ENCODE data around the gene KRT14. TPM values are rescaled to one million over a fixed set of nuclear protein-coding genes. Genes with fewer than 3 reads are reported as not detected.

KRT14 gene
- polyA plus RNA-seq, 1 experiment, result not detected

DNA sequence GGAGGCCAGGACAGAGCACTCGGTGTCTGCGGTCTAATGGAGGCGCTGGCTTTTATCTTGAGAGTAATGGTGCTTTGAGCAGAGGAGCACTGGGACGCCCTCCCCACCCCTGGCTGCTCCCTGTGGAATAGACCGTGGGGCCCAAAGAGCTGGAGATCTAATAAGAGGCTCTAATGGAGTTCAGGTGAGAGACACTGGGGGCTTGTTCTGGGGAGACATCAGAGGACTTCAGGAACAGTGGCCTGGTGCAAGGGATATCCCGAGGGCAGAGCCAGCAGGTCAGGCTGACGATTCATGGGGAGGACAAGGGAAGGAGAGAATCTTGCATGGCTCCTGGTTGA is 49.1 kb downstream of the KRT14 start:
- TF ChIP-seq, protein P1, sequence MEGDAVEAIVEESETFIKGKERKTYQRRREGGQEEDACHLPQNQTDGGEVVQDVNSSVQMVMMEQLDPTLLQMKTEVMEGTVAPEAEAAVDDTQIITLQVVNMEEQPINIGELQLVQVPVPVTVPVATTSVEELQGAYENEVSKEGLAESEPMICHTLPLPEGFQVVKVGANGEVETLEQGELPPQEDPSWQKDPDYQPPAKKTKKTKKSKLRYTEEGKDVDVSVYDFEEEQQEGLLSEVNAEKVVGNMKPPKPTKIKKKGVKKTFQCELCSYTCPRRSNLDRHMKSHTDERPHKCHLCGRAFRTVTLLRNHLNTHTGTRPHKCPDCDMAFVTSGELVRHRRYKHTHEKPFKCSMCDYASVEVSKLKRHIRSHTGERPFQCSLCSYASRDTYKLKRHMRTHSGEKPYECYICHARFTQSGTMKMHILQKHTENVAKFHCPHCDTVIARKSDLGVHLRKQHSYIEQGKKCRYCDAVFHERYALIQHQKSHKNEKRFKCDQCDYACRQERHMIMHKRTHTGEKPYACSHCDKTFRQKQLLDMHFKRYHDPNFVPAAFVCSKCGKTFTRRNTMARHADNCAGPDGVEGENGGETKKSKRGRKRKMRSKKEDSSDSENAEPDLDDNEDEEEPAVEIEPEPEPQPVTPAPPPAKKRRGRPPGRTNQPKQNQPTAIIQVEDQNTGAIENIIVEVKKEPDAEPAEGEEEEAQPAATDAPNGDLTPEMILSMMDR (IDR thresholded peaks at IDR 0.05; ENCODE audit: low read depth, low read length), result no peak
- no peak for DNase-seq (ENCODE audit: low read depth, low spot score)
- Histone ChIP-seq H3K27ac (ENCODE audit: low read depth, low read length) (no peak overlapping the region), H3K4me3 (ENCODE audit: low read depth, low read length) (no peak overlapping the region), H3K27me3 (ENCODE audit: control insufficient read depth, insufficient read depth, low read length) (no peaks in the 10 kb centered on the region), H3K9me3 (ENCODE audit: control insufficient read depth, insufficient read depth, low read length) (no peaks in the 10 kb centered on the region; the same call in 1 of the 2 replicates)
- CTCF ChIA-PET, result interaction anchor here (1.2 to 6.6 kb wide), 4 partner anchors 12 to 681 kb away, joined by 3 to 60 read pairs (median 4); no protein-coding TSS in a partner anchor
- POLR2A ChIA-PET, result no interaction called here

DNA sequence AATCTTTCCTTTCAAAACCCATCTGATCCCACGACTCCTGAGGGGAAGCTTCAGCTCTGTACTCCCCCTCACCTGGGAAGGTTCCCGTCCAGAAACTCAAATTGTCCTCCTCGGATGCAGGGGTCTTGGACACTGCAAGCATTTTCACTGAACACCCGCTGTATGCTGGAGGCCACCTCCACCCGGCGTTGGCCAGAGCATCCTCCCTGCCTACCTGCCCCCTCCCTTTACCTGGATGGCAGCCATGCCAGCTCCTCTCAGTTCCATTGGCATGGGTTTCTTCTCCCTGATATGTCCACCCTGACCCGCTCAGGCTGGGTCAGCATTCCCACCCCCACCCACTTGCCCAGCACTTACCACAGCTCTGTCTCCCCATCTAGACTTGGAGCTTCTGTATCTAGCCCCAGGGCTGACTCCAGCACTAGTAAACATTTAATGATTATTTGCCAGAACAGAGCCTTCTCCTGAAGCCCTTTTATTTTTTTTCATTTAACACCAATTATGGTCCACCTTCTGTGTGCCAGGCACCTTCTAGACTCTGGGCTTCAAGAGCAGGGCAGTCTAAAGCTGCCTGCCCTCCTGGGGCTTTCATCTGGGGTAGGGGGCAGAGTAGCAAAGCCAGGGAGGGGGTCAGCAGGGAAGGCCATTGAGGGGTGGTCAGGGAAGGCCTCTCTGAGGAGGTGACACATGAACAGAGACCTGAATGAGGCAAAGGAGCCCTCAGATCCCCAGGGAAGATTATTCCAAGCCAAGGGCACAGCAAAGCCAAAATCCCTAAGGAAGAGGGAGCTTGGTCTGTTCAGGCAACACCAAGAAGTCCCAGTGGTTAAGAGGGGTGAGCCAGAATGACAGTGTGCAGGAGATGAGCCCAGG is 49.7 kb downstream of the KRT14 start:
- DNase-seq (ENCODE audit: low read depth, low spot score), result no peak
- no peaks in the 10 kb centered on the region for H3K27me3 ChIP-seq (ENCODE audit: control insufficient read depth, insufficient read depth, low read length)
- H3K9me3 ChIP-seq (ENCODE audit: control insufficient read depth, insufficient read depth, low read length), result no peaks in the 10 kb centered on the region; the same call in 1 of the 2 replicates
- H3K27ac ChIP-seq (ENCODE audit: low read depth, low read length), result no peak overlapping the region
- CTCF ChIA-PET, result interaction anchor here (1.2 to 6.6 kb wide), 2 partner anchors 12 to 112 kb away, joined by 4 to 60 read pairs; no protein-coding TSS in a partner anchor
- POLR2A ChIA-PET, result no interaction called here
- TF ChIP-seq, protein P1 (IDR thresholded peaks at IDR 0.05; ENCODE audit: low read depth, low read length), result no peak
- no peak overlapping the region for H3K4me3 ChIP-seq (ENCODE audit: low read depth, low read length)

DNA sequence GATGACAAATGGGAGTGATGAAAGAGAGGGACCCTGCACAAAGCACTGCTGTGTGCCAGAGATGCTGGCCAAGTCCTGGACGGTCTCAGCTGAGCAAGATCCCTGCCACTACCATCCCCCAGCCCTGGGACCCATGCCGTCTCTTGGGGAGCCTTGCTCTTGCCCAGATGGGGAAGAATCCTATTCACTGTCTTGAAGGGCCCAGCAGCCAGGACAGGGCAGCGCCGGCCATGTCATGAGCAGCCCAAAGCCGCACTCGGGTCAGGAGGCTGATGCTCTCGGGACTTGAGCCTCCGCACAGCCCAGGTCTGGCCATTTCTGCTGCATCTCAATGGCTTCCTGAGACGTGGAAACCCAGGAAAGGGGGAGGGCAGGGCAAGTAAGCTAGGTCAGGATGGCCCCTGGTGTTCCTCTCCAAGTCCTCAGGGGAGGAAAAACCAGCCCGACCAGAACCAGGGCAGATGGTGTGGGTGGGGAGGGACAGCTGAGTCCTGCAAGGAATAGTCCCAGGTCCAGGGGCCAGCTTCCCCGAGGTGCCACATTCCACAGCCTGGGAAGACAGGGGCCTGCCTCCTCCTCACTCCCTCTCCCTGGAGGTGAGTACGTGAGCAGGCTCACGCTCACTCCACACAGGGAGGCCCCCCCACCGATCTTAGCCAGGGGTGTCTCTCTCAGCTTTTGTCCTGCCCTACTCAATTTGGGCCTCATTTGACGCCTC is 50.8 kb downstream of the KRT14 start:
- no peak for DNase-seq (ENCODE audit: low read depth, low spot score)
- no peak overlapping the region for H3K4me3 ChIP-seq (ENCODE audit: low read depth, low read length)
- CTCF ChIA-PET, result interaction anchor here (1.7 to 6.6 kb wide), 3 partner anchors 13 to 113 kb away, joined by 6 to 60 read pairs (median 19); no protein-coding TSS in a partner anchor
- POLR2A ChIA-PET, result no interaction called here
- TF ChIP-seq, protein P1 (IDR thresholded peaks at IDR 0.05; ENCODE audit: low read depth, low read length), result no peak
- H3K27me3 ChIP-seq (ENCODE audit: control insufficient read depth, insufficient read depth, low read length), result no peaks in the 10 kb centered on the region
- no peaks in the 10 kb centered on the region; the same call in 1 of the 2 replicates for H3K9me3 ChIP-seq (ENCODE audit: control insufficient read depth, insufficient read depth, low read length)
- H3K27ac ChIP-seq (ENCODE audit: low read depth, low read length), result no peak overlapping the region

DNA sequence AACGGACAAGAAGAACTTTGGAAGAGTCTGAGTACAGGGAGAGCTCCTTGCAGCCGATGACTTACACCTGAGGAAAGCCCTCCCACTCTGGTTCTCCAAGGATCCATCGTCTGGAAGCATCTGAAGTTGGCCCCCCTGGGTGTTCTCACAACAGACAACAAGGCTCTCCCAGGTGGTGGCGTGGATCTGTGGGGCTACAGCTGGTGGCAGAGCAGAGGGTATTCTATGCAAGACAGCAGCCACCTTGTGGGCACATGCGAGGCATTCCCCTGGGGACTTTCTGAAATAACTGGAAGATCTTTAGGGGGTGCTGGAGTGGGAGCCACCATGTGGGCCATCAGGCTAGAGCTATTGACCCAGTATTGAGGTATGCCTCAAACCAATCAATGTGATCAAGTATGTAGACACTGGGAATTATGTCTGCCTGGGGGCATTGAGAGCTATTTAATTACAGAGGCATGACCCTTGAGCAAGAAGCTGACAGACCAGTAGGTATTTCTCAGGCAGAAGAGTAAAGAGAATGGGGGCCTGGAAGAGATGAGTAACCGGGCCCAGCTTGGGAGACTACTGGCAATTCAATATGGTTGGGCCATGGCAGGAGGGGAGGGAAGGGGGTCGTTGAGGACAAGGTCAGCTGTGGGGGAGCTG is 51.7 kb downstream of the KRT14 start:
- H3K9me3 ChIP-seq (ENCODE audit: control insufficient read depth, insufficient read depth, low read length), result no peaks in the 10 kb centered on the region; the same call in 1 of the 2 replicates
- TF ChIP-seq, protein P1 (IDR thresholded peaks at IDR 0.05; ENCODE audit: low read depth, low read length), result no peak
- no peaks in the 10 kb centered on the region for H3K27me3 ChIP-seq (ENCODE audit: control insufficient read depth, insufficient read depth, low read length)
- H3K27ac ChIP-seq (ENCODE audit: low read depth, low read length), result no peak overlapping the region
- ChIA-PET POLR2A (no interaction called here), CTCF (interaction anchor here (1.7 to 1.9 kb wide), 2 partner anchors 14 to 114 kb away, joined by 6 to 19 read pairs; no protein-coding TSS in a partner anchor)
- no peak for DNase-seq (ENCODE audit: low read depth, low spot score)
- no peak overlapping the region for H3K4me3 ChIP-seq (ENCODE audit: low read depth, low read length)

Data from AG04450 (cell line).